Breast epithelium (tissue), 3 donors: ENCODE results near the gene DAPK2.

Experiments used
- POLR2A ChIP-seq: fragments of 450-650 bp; IDR thresholded peaks from one replicate; pipeline ENCODE4 v1.6.1; 2016; ENCODE audit warnings: antibody characterized with exemption, mild to moderate bottlenecking, moderate library complexity
- TF ChIP-seq, protein P1 (sequence below), 3 donors: fragments of 450-650 bp; IDR thresholded peaks; one replicate each; pipeline ENCODE4 v1.5.1; 2016 to 2017; ENCODE audit warnings: antibody characterized with exemption in 3 of 3, mild to moderate bottlenecking in 3 of 3, moderate library complexity in 3 of 3

DNA sequence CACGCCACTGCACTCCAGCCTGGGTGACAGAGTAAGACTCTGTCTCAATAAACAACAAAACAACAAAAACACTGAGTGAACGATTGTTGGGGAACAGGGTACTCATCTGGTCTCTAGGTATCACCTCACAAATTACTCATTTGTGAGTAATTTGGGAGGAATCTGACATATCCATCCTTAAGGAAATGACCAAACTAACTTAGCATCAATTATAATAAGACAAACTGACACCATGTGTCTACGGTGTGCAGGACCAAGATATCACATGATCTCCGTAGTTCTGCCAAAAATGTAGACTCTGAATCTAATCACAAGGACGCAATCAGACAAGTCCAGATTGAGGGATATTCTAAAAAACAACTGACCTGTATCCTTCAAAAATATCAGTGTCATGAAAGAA is 12.0 kb upstream of the DAPK2 start:
- TF ChIP-seq, protein P1, sequence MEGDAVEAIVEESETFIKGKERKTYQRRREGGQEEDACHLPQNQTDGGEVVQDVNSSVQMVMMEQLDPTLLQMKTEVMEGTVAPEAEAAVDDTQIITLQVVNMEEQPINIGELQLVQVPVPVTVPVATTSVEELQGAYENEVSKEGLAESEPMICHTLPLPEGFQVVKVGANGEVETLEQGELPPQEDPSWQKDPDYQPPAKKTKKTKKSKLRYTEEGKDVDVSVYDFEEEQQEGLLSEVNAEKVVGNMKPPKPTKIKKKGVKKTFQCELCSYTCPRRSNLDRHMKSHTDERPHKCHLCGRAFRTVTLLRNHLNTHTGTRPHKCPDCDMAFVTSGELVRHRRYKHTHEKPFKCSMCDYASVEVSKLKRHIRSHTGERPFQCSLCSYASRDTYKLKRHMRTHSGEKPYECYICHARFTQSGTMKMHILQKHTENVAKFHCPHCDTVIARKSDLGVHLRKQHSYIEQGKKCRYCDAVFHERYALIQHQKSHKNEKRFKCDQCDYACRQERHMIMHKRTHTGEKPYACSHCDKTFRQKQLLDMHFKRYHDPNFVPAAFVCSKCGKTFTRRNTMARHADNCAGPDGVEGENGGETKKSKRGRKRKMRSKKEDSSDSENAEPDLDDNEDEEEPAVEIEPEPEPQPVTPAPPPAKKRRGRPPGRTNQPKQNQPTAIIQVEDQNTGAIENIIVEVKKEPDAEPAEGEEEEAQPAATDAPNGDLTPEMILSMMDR (IDR thresholded peaks at IDR 0.05): no peak
- TF ChIP-seq POLR2A: no peak
